Measurements from ENCODE around the gene MAP1B.

Gene MAP1B

DNA sequence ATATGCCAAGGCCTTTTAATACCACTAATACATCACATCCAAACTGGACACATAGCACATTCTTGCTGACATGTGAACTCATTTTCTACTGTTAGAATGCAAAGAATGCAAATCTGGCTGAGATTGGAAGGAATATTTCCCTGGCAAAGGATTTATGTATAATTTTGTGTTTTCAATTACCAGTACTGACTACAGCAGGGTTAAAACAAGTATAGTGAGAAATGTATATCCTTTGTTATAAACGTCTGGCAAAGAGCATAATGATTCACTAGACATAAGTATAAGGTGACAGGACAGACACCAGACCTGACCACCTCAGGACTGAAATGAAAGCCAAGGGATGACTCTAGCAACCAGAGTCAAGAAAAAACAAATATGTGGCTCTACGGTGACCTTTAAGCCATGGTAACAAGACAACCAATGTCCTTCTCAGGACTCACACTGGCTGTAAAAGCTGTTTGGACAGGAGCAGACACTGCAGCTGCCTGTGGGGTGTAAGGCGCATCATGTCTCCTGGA, 117.7 kb downstream of the MAP1B start:
- no peak for DNase-seq (ENCODE audit: low read depth in 2 of 2)

DNA sequence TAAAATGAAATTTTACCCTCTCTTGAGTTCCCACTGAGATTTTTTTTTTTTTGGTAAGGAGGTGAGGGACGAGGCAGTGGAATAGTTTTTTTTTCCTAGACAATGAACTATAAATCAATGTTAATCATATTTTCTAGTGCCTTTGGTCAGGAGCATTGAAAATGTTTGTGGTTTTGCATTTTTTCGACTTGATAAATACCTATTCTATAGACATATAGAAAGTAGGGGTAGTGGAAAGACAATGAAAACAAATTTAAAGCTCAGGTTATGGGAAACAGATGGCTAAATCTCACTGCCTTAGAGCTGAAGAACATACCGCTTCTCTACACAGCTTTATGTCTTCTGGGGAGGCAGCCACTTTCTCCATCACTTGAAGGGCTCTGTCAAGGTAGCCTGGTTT, 118.5 kb downstream of the MAP1B start:
- no peak for DNase-seq (ENCODE audit: low read depth in 2 of 2)

DNA sequence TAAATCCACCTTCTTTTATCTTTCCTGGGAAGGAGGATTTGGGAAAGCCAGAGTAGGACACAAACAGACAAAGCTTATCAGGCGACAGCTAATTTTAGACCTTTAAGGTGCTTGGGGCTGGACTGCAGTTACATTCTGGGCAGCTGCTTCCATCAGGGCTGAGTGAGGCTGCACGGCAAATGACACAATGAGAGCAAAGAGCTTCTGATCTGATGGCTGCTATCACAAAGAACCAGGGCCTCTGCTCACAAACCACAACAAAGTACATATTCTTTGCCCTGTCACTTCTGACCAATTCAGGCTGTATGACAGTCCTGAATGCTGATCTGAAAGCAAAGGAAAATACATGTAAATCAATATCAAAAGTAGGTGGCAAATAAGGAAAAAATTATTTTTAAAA, 119.7 kb downstream of the MAP1B start:
- DNase-seq (ENCODE audit: low read depth in 2 of 2) = no peak

DNA sequence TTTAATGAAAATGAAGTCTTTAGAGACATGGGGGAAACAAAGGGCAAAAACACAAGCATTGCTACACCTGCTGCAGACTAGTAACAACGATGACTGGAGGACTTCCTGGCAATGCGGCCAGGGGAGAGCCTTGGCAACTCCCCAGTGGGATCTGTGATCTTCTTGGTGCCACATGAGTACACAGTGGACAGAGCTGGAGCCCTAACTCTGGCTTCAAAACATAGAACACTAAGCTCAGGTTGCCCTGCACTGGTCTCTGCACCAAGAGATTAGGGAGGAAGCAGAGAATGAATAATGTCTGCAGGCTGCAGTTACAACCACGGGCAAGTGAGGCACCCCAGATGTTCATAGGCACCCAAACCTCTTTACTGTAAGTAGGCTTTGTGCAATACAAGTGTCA, 121.7 kb downstream of the MAP1B start:
- DNase-seq (ENCODE audit: low read depth in 2 of 2) = no peak

- no peak for DNase-seq (ENCODE audit: low read depth in 2 of 2)
Measured at GRCh38 chr5:72231991-72232703, 124.9 kb downstream of the MAP1B start.

GRCh38 chr5:72232838-72233237, 125.6 kb downstream of the MAP1B start:
- no peak for DNase-seq (ENCODE audit: low read depth in 2 of 2)

GRCh38 chr5:72233835-72234234, 126.6 kb downstream of the MAP1B start:
- no peak for DNase-seq (ENCODE audit: low read depth in 2 of 2)

DNA sequence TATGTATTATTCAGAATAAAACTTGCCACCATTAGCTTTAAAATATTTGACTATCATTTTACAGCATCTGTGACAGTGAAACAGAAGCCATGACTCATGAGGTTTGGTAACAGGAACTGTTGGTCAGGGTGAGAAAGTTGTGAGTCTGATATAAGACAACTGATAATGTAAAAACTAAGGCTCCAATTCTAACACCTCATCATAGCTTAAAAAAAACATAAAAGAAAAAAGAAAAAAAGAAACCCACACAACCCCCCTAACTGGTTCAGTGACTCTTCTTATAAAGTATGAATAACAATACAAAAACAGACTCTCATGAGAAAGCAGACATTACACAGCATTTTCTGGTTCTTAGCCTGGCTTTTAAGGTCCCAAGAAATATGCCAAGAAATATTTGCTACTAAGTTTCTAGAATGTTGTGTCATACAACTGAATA, 127.0 kb downstream of the MAP1B start:
- no peak for DNase-seq (ENCODE audit: low read depth in 2 of 2)

DNA sequence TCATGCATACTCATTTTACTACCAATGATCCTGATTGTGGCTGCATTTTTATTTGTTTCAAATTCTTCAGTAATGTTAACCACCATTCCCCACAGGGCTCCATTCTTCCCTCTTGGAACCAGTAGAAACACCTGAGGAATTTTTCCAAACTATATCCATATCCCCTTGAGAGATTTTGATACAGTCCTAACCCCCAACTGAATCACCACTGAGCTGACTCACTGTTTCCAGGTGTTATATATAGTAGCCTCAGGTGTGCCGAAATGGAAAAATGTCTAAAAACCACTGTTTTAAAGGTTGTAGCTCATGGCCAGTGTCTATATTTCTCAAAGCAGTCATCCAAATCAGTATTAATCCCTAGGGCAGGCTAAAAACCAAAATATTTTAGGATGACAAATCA, 127.6 kb downstream of the MAP1B start:
- no peak for DNase-seq (ENCODE audit: low read depth in 2 of 2)

- DNase-seq (ENCODE audit: low read depth in 2 of 2) = no peak
Measured at GRCh38 chr5:72235725-72236124, 128.4 kb downstream of the MAP1B start.

DNA sequence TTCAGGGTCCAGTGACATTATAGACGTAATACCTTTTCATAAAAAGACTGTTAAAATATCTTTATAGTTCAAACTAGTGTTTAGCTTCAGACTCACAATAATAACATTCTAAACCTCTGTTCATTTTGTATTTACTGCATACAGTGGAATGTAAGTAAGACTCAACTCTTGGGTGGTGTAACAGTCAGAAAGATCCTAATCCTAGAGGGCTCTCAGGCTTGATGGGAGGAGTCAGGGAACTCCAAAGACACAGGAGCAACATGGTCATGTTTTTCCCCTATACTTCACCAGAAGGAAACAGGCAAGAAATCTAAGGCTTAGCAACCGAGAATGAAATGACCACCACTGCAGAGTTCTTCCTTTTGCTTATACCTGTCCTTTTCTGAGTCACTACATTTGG, 130.1 kb downstream of the MAP1B start:
- DNase-seq (ENCODE audit: low read depth in 2 of 2) = no peak

- DNase-seq (ENCODE audit: low read depth in 2 of 2) = no peak
Measured at GRCh38 chr5:72237879-72238278, 130.6 kb downstream of the MAP1B start.

- no peak for DNase-seq (ENCODE audit: low read depth in 2 of 2)
Measured at GRCh38 chr5:72238712-72239445, 131.6 kb downstream of the MAP1B start.

- no peak for DNase-seq (ENCODE audit: low read depth in 2 of 2)
Measured at GRCh38 chr5:72241346-72242003, 134.2 kb downstream of the MAP1B start.

DNA sequence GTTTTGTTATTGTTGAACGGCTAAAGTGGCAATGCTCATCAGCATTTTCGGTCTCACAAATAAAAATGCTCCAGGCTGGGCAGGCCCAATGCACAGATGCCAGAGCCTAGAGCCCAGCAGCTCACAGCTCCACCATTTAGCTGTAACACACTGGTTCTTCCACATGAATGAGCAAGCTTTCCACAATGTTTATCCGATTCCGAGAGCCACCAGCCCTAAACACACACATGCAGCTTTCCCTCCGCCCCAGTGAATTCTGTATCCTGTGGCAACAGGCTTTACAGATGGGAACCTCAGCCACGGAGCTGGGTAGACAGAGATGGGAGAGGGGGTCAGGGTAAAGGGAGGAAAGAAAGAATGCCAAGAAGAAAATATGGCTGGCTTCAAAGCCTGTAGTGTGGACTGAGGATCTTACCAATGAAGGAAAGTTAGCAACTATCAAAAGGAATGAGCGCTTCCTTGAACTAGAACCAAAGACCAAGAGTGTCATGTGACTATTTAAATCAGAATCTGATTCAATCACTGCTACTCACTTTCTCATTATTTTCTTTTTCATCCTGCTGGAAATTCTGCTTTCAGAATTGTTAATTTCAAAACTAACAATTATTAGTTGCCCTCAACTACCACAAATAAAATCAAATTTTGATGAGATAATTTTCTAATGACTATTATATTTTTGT, 135.7 kb downstream of the MAP1B start:
- no peak for DNase-seq (ENCODE audit: low read depth in 2 of 2)

- DNase-seq (ENCODE audit: low read depth in 2 of 2) = no peak
Measured at GRCh38 chr5:72243706-72244105, 136.4 kb downstream of the MAP1B start.

- no peak for DNase-seq (ENCODE audit: low read depth in 2 of 2)
Measured at GRCh38 chr5:72244862-72245371, 137.6 kb downstream of the MAP1B start.

GRCh38 chr5:72245546-72245945, 138.3 kb downstream of the MAP1B start:
- DNase-seq (ENCODE audit: low read depth in 2 of 2) = no peak

DNA sequence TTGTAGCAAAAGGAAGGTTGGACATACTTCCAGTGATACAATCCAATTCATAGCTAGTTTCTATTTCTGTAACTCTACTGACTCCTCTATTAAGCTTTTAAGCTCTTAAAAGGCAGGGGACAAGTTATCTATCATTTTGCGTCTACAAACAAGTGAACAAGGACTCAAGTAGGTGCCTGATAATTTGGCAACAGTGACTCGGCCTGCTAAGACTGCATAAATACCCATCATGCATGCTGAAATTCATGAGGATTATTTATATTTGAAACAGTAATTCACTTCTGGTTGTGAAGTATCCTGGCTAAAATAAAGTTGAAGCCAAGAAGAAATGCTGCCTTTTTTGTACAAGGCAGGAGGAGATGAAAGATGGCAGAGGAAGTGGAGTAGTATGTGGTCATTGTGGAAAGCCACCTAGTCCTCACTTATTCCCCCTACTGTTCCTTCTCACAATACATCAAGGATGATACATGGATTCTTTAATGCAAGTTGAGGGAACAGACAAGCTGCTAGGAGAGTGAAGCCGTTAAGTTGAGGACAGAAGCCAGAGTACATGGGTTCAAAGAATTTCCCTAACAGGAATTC, 138.8 kb downstream of the MAP1B start:
- no peak for DNase-seq (ENCODE audit: low read depth in 2 of 2)

DNA sequence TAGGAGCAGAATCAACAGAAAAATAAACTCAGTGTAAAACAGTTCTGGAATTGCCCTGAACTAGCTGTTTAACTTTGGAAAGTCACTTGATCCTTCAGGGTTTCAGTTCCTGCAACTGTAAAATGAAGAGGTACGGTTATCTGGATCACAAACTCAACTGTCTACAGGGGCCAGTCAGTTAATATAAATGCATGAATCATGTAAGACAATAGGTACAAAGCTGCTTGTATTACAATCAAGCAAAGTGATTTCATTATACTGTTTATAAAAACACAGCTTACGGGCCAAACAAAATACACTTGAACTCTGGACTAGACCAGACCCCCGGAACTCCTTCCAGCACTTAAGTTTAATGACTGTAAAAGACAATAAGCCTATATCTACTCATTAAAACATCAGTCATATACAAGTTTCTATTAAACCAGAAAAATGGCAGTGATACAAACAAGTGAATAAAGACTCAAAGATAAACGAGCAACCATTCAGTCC, 139.7 kb downstream of the MAP1B start:
- no peak for DNase-seq (ENCODE audit: low read depth in 2 of 2)

DNA sequence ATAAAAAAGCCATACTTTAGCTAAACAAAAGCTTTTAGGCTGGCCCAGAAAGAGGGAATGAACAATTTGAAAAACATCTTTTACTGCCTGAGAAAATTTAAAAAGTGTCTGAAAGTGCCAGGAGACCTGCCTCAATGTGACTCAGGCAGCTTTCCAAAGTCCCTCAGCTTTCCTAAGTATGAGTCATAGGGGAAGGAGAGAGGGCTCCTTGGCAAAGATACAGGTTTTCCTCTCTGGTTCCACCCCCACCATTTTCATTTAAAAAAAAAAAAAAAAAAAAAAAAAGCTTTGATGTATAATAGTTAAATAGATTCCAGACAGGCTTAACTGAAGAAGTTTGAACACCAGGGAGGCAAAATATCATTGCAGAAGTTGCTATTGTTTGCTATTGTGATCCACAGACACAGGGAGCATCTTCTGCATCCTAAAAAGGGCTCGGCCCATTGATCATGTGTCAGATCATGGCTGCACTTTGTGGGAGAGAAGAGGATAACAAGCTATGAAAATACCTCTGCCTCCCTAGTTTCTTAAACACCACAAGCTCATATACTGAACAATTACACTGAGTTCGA, 141.2 kb downstream of the MAP1B start:
- DNase-seq (ENCODE audit: low read depth in 2 of 2) = no peak

Measured in stimulated activated CD8-positive, alpha-beta memory T cell treated with anti-CD3 and anti-CD28 coated beads, Interleukin-15, amount 100 ng/mL, for 48 hours (primary cell).